Measurements from ENCODE around the gene C19orf38.

C19orf38 gene

GRCh38 chr19:10911579-10912363, 63.6 kb downstream of the C19orf38 start:
- no peak for DNase-seq (ENCODE audit: low spot score)

- DNase-seq (ENCODE audit: low spot score): no peak
Observed at GRCh38 chr19:10912619-10913018, 64.4 kb downstream of the C19orf38 start.

GRCh38 chr19:10913716-10914340, 65.6 kb downstream of the C19orf38 start:
- DNase-seq (ENCODE audit: low spot score): no peak

- DNase-seq (ENCODE audit: low spot score): no peak
Observed at GRCh38 chr19:10915130-10916091, 67.2 kb downstream of the C19orf38 start.

GRCh38 chr19:10916602-10917001, 68.4 kb downstream of the C19orf38 start:
- DNase-seq (ENCODE audit: low spot score): no peak

- no peak for DNase-seq (ENCODE audit: low spot score)
Observed at GRCh38 chr19:10918359-10918758, 70.1 kb downstream of the C19orf38 start.
